DOHH2 (cell line): ENCODE data around the gene GALNT17.

ENCODE experiments used
- EZH2phosphoT487 ChIP-seq: fragments of 200-600 bp; sonication (generic); IDR thresholded peaks from 2 replicates; pipeline ENCODE4 v1.6.1; 2017; ENCODE audit warnings: borderline replicate concordance, mild to moderate bottlenecking, antibody characterized with exemption, low read length, moderate library complexity, mixed read lengths
- TF ChIP-seq, protein P1 (sequence below): fragments of 200-600 bp; sonication (generic); IDR thresholded peaks from one replicate; pipeline ENCODE4 v1.5.1; 2014; ENCODE audit warnings: antibody characterized with exemption, mild to moderate bottlenecking, low read depth, low read length; ENCODE audit not compliant: poor library complexity, severe bottlenecking

- TF ChIP-seq, protein P1, sequence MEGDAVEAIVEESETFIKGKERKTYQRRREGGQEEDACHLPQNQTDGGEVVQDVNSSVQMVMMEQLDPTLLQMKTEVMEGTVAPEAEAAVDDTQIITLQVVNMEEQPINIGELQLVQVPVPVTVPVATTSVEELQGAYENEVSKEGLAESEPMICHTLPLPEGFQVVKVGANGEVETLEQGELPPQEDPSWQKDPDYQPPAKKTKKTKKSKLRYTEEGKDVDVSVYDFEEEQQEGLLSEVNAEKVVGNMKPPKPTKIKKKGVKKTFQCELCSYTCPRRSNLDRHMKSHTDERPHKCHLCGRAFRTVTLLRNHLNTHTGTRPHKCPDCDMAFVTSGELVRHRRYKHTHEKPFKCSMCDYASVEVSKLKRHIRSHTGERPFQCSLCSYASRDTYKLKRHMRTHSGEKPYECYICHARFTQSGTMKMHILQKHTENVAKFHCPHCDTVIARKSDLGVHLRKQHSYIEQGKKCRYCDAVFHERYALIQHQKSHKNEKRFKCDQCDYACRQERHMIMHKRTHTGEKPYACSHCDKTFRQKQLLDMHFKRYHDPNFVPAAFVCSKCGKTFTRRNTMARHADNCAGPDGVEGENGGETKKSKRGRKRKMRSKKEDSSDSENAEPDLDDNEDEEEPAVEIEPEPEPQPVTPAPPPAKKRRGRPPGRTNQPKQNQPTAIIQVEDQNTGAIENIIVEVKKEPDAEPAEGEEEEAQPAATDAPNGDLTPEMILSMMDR: no peak
- TF ChIP-seq EZH2phosphoT487: no peak
Observed at GRCh38 chr7:71326595-71326994, 194.7 kb downstream of the GALNT17 start.
